ENCODE measurements around the gene NUP42. TPM values are rescaled to one million over a fixed set of nuclear protein-coding genes. Genes with fewer than 3 reads are reported as not detected.

The NUP42 gene
- total RNA-seq, 1 donor from 2014 or later = 50.6 TPM

DNA sequence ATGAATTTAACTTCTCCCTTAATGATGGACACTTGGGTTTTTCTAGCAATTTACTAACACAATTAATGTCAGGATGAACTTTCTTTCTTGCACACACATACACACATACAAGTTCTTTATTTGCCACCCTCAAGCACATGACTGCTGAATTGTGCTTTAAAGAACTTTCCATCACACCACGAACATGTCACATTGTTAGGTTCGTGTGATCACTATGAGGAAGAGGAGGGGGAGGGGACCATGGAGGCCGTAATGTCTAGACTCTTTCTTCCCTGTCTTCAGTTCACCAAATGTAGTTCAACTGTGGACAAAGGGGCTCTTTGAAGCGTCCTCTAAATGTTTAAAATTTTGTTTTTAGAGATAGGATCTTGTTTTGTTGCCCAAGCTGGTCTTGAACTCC, 31.0 kb downstream of the NUP42 start:
- no peaks in the 10 kb centered on the region for H3K9me3 Mint-ChIP-seq
- intact Hi-C loops (cut with micrococcal nuclease) = no loop called here
- CTCF ChIA-PET = no interaction called here

DNA sequence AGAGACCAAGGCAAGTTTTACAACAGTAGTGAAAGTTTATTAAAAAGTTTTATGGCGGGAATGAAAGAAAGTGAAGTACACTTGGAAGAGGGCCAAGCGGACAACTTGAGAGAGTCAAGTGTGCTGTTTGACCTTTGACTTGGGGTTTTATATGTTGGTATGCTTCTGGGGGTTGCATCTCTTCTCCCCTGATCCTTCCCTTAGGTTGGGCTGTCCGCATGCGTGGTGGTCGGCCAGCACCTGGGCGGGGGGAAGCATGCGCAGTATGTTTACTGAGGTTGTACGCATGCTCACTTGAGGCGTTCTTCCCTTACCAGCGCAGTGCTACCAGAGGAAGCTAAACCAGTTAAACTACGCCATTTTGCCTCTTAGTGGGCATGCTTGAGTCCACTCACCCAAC, 31.9 kb downstream of the NUP42 start:
- H3K36me3 Mint-ChIP-seq (ENCODE audit: low read depth) = no peaks in the 10 kb centered on the region
- CTCF ChIA-PET = no interaction called here
- no peak overlapping the region for H3K27ac Mint-ChIP-seq
- intact Hi-C loops (cut with micrococcal nuclease) = no loop called here
- ATAC-seq (ENCODE audit: low read depth) = no peak
- TF ChIP-seq, protein P1, sequence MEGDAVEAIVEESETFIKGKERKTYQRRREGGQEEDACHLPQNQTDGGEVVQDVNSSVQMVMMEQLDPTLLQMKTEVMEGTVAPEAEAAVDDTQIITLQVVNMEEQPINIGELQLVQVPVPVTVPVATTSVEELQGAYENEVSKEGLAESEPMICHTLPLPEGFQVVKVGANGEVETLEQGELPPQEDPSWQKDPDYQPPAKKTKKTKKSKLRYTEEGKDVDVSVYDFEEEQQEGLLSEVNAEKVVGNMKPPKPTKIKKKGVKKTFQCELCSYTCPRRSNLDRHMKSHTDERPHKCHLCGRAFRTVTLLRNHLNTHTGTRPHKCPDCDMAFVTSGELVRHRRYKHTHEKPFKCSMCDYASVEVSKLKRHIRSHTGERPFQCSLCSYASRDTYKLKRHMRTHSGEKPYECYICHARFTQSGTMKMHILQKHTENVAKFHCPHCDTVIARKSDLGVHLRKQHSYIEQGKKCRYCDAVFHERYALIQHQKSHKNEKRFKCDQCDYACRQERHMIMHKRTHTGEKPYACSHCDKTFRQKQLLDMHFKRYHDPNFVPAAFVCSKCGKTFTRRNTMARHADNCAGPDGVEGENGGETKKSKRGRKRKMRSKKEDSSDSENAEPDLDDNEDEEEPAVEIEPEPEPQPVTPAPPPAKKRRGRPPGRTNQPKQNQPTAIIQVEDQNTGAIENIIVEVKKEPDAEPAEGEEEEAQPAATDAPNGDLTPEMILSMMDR (IDR thresholded peaks at IDR 0.05) = no peak
- DNase-seq = no peak
- POLR2A ChIA-PET = no interaction called here
- no peak overlapping the region for H3K4me3 Mint-ChIP-seq
- no peaks in the 10 kb centered on the region for H3K4me1 Mint-ChIP-seq
- H3K9me3 Mint-ChIP-seq = no peaks in the 10 kb centered on the region
- H3K27me3 Mint-ChIP-seq = peaks cover 18% of the 10 kb centered on the region

More for the DNA sequence above, 31.0 kb downstream of the NUP42 start:
- Mint-ChIP-seq H3K27me3 (peaks cover 21% of the 10 kb centered on the region), H3K4me3 (no peak overlapping the region), H3K4me1 (no peaks in the 10 kb centered on the region), H3K27ac (no peak overlapping the region), H3K36me3 (ENCODE audit: low read depth) (no peaks in the 10 kb centered on the region)
- DNase-seq (no peak), ATAC-seq (ENCODE audit: low read depth) (no peak)
- POLR2A ChIA-PET = no interaction called here
- TF ChIP-seq, protein P1 (IDR thresholded peaks at IDR 0.05) = no peak

DNA sequence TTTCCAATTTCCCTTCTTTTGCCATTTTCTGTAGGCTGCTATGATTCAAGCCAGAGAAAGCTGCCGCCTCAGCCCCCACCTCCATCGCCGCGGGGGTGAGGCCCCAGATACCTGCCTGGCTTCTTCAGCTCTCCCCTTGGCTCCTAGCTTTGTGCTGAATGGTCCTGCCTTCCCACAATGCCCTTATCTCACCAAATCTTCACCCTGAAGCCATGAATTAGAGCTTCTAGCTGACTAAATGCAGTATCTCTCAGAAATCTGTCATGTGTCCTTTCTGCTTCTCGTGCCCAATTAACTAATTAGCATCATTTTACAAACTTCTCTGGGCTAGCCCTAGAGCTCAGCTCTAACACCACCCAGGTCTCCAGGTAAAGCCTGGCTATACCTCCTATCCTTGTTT, 32.6 kb downstream of the NUP42 start:
- Mint-ChIP-seq H3K36me3 (ENCODE audit: low read depth) (no peaks in the 10 kb centered on the region), H3K4me1 (no peaks in the 10 kb centered on the region), H3K9me3 (no peaks in the 10 kb centered on the region), H3K27ac (no peak overlapping the region), H3K27me3 (peaks cover 16% of the 10 kb centered on the region), H3K4me3 (no peak overlapping the region)
- ATAC-seq (ENCODE audit: low read depth) = no peak
- no peak for DNase-seq
- ChIA-PET POLR2A (no interaction called here), CTCF (no interaction called here)
- TF ChIP-seq, protein P1 (IDR thresholded peaks at IDR 0.05) = no peak
- intact Hi-C loops (cut with micrococcal nuclease) = no loop called here

DNA sequence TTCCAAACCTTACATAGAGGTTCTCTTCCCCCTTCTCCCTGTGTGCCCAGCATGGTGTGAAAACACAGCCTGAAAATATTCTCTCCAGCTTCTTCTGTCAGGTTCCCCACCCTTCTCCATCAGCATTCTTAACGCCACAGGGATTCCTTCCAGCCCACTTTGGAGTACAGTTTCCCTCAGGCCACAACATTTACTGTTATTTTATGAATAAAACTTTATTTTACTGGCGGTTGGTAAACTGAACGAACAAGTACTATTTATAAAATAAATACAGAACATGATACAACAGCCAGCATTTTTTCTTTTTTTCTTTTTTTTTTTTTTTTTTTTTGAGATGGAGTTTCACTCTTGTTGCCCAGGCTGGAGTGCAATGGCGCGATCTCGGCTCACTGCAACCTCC, 33.1 kb downstream of the NUP42 start:
- Mint-ChIP-seq H3K4me3 (no peak overlapping the region), H3K27me3 (peaks cover 16% of the 10 kb centered on the region), H3K36me3 (ENCODE audit: low read depth) (no peaks in the 10 kb centered on the region), H3K9me3 (no peaks in the 10 kb centered on the region), H3K4me1 (no peaks in the 10 kb centered on the region), H3K27ac (no peak overlapping the region)
- ATAC-seq (ENCODE audit: low read depth) = no peak
- CTCF ChIA-PET = no interaction called here
- DNase-seq = no peak
- intact Hi-C loops (cut with micrococcal nuclease) = no loop called here
- TF ChIP-seq, protein P1 (IDR thresholded peaks at IDR 0.05) = no peak
- POLR2A ChIA-PET = no interaction called here

GRCh38 chr7:23216021-23216420, 34.2 kb downstream of the NUP42 start:
- H3K36me3 Mint-ChIP-seq (ENCODE audit: low read depth) = no peaks in the 10 kb centered on the region
- CTCF ChIA-PET = no interaction called here
- TF ChIP-seq, protein P1 (IDR thresholded peaks at IDR 0.05) = no peak
- H3K4me1 Mint-ChIP-seq = no peaks in the 10 kb centered on the region
- DNase-seq = no peak
- H3K4me3 Mint-ChIP-seq = no peak overlapping the region
- H3K27me3 Mint-ChIP-seq = peaks cover 16% of the 10 kb centered on the region
- POLR2A ChIA-PET = no interaction called here
- ATAC-seq (ENCODE audit: low read depth) = no peak
- H3K27ac Mint-ChIP-seq = no peak overlapping the region
- intact Hi-C loops (cut with micrococcal nuclease) = no loop called here
- H3K9me3 Mint-ChIP-seq = no peaks in the 10 kb centered on the region

All from activated B cell treated with CpG ODN at 0.5 μM for 24 hours (primary cell).